Neutrophil (primary cell): ENCODE data around the gene TNNC1.

Source experiments
- H3K27ac ChIP-seq: fragments of 200-600 bp; sonication (generic); 2 replicates; pipeline ENCODE4 v1.5.1; 2016; ENCODE audit warnings: mild to moderate bottlenecking, moderate library complexity
- H3K27me3 ChIP-seq: fragments of 200-600 bp; sonication (generic); 2 replicates; pipeline ENCODE4 v1.6.0; 2016; ENCODE audit warnings: mild to moderate bottlenecking
- H3K36me3 ChIP-seq: fragments of 200-600 bp; sonication (generic); 2 replicates; pipeline ENCODE4 v1.5.1; 2017
- H3K4me1 ChIP-seq, 2 experiments: fragments of 200-600 bp in 1 of 2; sonication (generic) in 1 of 2; 1 replicate in 1 of 2; 2 replicates in 1 of 2; pipeline versions ENCODE4 v1.5.1 to v1.6.1; 2013 to 2016; ENCODE audit warnings: low read depth in 1 of 2, low read length in 1 of 2, mild to moderate bottlenecking in 1 of 2, moderate library complexity in 1 of 2; ENCODE audit not compliant: control insufficient read depth in 1 of 2, insufficient read depth in 1 of 2
- H3K4me3 ChIP-seq, 2 experiments: fragments of 200-600 bp in 1 of 2; sonication (generic) in 1 of 2; 1 replicate in 1 of 2; 2 replicates in 1 of 2; pipeline ENCODE4 v1.5.1; 2013 to 2016; ENCODE audit warnings: low read depth in 1 of 2, low read length in 1 of 2, mild to moderate bottlenecking in 1 of 2, moderate library complexity in 1 of 2
- H3K9me3 ChIP-seq: fragments of 200-600 bp; sonication (generic); 2 replicates; pipeline ENCODE4 v1.5.1; 2016
- CTCF ChIP-seq: fragments of 200-600 bp; sonication (generic); IDR thresholded peaks from 2 replicates; pipeline ENCODE4 v1.5.1; 2016; ENCODE audit warnings: antibody characterized with exemption

TNNC1 gene

GRCh38 chr3:52468336-52468735, 14.5 kb upstream of the TNNC1 start:
- TF ChIP-seq CTCF: no peak
- no peaks in the 10 kb centered on the region for H3K9me3 ChIP-seq
- peaks cover 2 to 4% of the 10 kb centered on the region in 2 experiments for H3K4me1 ChIP-seq
- no peak overlapping the region for H3K27ac ChIP-seq
- H3K36me3 ChIP-seq: peaks cover 39% of the 10 kb centered on the region
- H3K27me3 ChIP-seq: no peaks in the 10 kb centered on the region
- no peak overlapping the region for H3K4me3 ChIP-seq

GRCh38 chr3:52463416-52463815, 9.6 kb upstream of the TNNC1 start:
- H3K36me3 ChIP-seq: peaks cover 36% of the 10 kb centered on the region
- H3K9me3 ChIP-seq: no peaks in the 10 kb centered on the region
- no peak for TF ChIP-seq CTCF

GRCh38 chr3:52461874-52462273, 8.0 kb upstream of the TNNC1 start:
- Histone ChIP-seq H3K4me3 (no peak overlapping the region), H3K36me3 (peaks cover 37% of the 10 kb centered on the region), H3K27ac (no peak overlapping the region), H3K27me3 (no peaks in the 10 kb centered on the region), H3K4me1 (peaks cover 15 to 17% of the 10 kb centered on the region in 2 experiments), H3K9me3 (no peaks in the 10 kb centered on the region)
- no peak for TF ChIP-seq CTCF

More at GRCh38 chr3:52463416-52463815, 9.6 kb upstream of the TNNC1 start:
- H3K4me3 ChIP-seq: no peak overlapping the region
- H3K27me3 ChIP-seq: no peaks in the 10 kb centered on the region
- peaks cover 3 to 6% of the 10 kb centered on the region in 2 experiments for H3K4me1 ChIP-seq
- peak overlapping the region; percentile 41 for H3K27ac ChIP-seq

- no peak overlapping the region for H3K4me3 ChIP-seq
- H3K27ac ChIP-seq: no peak overlapping the region
- no peaks in the 10 kb centered on the region for H3K9me3 ChIP-seq
- H3K36me3 ChIP-seq: peaks cover 28% of the 10 kb centered on the region
- H3K4me1 ChIP-seq: peaks cover 34 to 39% of the 10 kb centered on the region in 2 experiments
- TF ChIP-seq CTCF: no peak
- no peaks in the 10 kb centered on the region for H3K27me3 ChIP-seq
Observed at GRCh38 chr3:52458770-52459545, 5.1 kb upstream of the TNNC1 start.

- H3K4me3 ChIP-seq: no peak overlapping the region
- peaks cover 29 to 36% of the 10 kb centered on the region in 2 experiments for H3K4me1 ChIP-seq
- H3K9me3 ChIP-seq: no peaks in the 10 kb centered on the region
- TF ChIP-seq CTCF: no peak
- H3K27ac ChIP-seq: peak overlapping the region; percentile 82
- H3K27me3 ChIP-seq: no peaks in the 10 kb centered on the region
- peaks cover 28% of the 10 kb centered on the region for H3K36me3 ChIP-seq
Observed at GRCh38 chr3:52458031-52458760, 4.4 kb upstream of the TNNC1 start.
